ENCODE measurements around the gene SRPRB.

DNA sequence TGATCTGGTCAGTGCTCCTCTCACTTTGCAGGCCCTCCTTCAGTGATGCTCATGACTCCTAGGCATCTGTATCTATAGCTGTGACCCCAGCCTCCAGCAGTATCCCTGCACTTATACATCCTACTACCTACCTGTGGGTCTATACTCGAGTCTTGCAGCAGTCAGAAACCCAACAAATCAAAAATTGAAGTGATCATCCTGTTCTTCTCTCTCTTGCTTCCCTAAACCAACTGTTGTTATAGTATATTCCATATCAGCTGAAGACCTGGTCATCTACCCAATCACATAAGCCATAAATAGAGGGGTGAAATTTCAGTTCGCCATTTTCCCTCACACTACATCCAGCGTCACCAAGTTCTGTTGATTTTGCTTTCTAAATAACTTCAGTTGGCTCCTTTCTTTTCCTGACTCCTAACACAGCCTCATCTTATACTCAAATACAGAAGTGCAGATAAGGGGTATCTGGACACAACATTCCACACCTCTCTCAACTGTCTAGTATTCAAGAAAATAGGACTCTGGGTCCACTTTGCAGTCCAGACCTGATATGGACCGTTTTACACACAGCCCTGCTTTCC is 25.9 kb upstream of the SRPRB start:
- TF ChIP-seq EZH2 (IDR thresholded peaks at IDR 0.05; ENCODE audit: insufficient read depth, poor library complexity, severe bottlenecking) = no peak
- no peak for TF ChIP-seq EZH2phosphoT487 (IDR thresholded peaks at IDR 0.05; ENCODE audit: insufficient read depth, low read depth)
